ENCODE data around the gene COA3.

GRCh38 chr17:42795465-42795864, 3.0 kb downstream of the COA3 start:
- TF ChIP-seq CTCF (conservative IDR thresholded peaks at IDR 0.05 in 1 of 2, IDR thresholded peaks at IDR 0.05 in 1 of 2; ENCODE audit: extremely low read depth in 1 of 2, insufficient read depth in 1 of 2, low read depth in 1 of 2, low read length in 2 of 2) (no peak), EZH2 (IDR thresholded peaks at IDR 0.05; ENCODE audit: borderline replicate concordance, low read length) (no peak)

All from mammary epithelial cell (primary cell).